Measurements from ENCODE around the gene COX15.
A peak's percentile ranks its signal among the peaks of the same experiment; 100 is the strongest.

COX15 gene

GRCh38 chr10:99768556-99768955 lies 36.6 kb upstream of the COX15 start:
- no peak for TF ChIP-seq CTCF (IDR thresholded peaks at IDR 0.05; ENCODE audit: insufficient read depth, low read depth, low read length, missing control alignments)
- DNase-seq (ENCODE audit: low read depth) = no peak
- H3K4me3 ChIP-seq (ENCODE audit: low read depth, low read length) = no peak overlapping the region

GRCh38 chr10:99767901-99768300 lies 36.0 kb upstream of the COX15 start:
- TF ChIP-seq CTCF (IDR thresholded peaks at IDR 0.05; ENCODE audit: insufficient read depth, low read depth, low read length, missing control alignments) = no peak
- H3K4me3 ChIP-seq (ENCODE audit: low read depth, low read length) = no peak overlapping the region
- no peak for DNase-seq (ENCODE audit: low read depth)

- no peak for TF ChIP-seq CTCF (IDR thresholded peaks at IDR 0.05; ENCODE audit: insufficient read depth, low read depth, low read length, missing control alignments)
- DNase-seq (ENCODE audit: low read depth) = peak; percentile 78
- no peak overlapping the region for H3K4me3 ChIP-seq (ENCODE audit: low read depth, low read length)
Measured at GRCh38 chr10:99766302-99766681, 34.4 kb upstream of the COX15 start.

GRCh38 chr10:99765672-99766301 lies 33.9 kb upstream of the COX15 start:
- peak; percentile 25 for DNase-seq (ENCODE audit: low read depth)
- TF ChIP-seq CTCF (IDR thresholded peaks at IDR 0.05; ENCODE audit: insufficient read depth, low read depth, low read length, missing control alignments) = no peak
- H3K4me3 ChIP-seq (ENCODE audit: low read depth, low read length) = no peak overlapping the region

GRCh38 chr10:99761365-99761764 lies 29.4 kb upstream of the COX15 start:
- DNase-seq (ENCODE audit: low read depth) = no peak
- no peak for TF ChIP-seq CTCF (IDR thresholded peaks at IDR 0.05; ENCODE audit: insufficient read depth, low read depth, low read length, missing control alignments)
- no peak overlapping the region for H3K4me3 ChIP-seq (ENCODE audit: low read depth, low read length)

GRCh38 chr10:99760321-99760720 lies 28.4 kb upstream of the COX15 start:
- no peak overlapping the region for H3K4me3 ChIP-seq (ENCODE audit: low read depth, low read length)
- TF ChIP-seq CTCF (IDR thresholded peaks at IDR 0.05; ENCODE audit: insufficient read depth, low read depth, low read length, missing control alignments) = no peak
- no peak for DNase-seq (ENCODE audit: low read depth)

- TF ChIP-seq CTCF (IDR thresholded peaks at IDR 0.05; ENCODE audit: insufficient read depth, low read depth, low read length, missing control alignments) = no peak
- no peak overlapping the region for H3K4me3 ChIP-seq (ENCODE audit: low read depth, low read length)
- DNase-seq (ENCODE audit: low read depth) = no peak
Measured at GRCh38 chr10:99758211-99758891, 26.4 kb upstream of the COX15 start.
